HG02973 (cell line): ENCODE data around the gene HNRNPDL.
"Not testable (repeated sequence)": the region's sequence is repeated elsewhere in the genome, so short reads cannot be mapped to it uniquely, and the experiment has no call there.

Source experiments
- ATAC-seq: cut with Tn5 transposase; IDR thresholded peaks from one replicate; pipeline ENCODE4 v1.9.1; 2021; ENCODE audit warnings: moderate library complexity; ENCODE audit not compliant: unreplicated experiment

Gene HNRNPDL

DNA sequence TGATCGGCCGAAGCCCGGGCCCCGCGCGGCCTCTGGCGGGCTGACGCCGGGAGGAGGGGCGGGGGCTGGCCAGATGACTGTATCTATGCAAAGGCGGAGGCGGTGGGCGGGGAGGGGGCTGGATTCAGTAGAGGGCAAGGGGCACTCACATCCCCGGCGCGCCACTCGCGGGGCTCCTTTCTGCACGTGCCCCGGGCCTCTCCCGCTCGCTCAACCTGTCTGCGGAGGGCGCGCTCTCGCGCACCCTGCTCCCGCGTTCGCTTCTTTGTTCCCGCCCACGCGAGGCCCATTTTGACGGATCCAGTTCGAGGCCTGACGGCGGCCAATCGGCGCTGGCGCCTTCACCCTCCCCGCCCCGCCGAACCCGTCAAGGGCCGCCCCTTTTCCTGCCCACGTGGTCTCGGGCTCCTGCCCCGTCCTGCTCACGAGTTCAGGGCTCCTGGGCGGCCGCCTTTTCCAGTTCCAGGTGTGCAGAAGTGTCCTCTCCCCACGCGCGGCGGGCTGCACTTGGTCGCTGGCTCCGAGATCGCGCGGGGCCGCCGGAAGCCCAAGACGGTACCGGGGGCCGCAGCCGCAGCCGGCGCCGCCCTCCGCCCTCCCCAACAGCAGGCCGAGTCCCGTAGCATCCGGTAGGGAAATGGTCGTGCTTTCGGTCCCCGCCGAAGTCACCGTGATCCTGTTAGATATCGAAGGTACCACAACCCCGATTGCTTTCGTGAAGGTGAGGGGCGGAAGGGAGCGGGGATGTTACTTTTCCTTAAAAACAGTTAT lies at the start of gene HNRNPDL, which contains the start of gene ENOPH1:
Gene HNRNPDL (minus strand): TSS at position 270 of the 771 bp plus-strand sequence. CDS start 772 bp downstream, outside the sequence.
Gene ENOPH1 (plus strand): TSS at position 398 of the 771 bp plus-strand sequence. CDS start 240 bp downstream, at position 638.
- ATAC-seq, result peak; percentile 66

DNA sequence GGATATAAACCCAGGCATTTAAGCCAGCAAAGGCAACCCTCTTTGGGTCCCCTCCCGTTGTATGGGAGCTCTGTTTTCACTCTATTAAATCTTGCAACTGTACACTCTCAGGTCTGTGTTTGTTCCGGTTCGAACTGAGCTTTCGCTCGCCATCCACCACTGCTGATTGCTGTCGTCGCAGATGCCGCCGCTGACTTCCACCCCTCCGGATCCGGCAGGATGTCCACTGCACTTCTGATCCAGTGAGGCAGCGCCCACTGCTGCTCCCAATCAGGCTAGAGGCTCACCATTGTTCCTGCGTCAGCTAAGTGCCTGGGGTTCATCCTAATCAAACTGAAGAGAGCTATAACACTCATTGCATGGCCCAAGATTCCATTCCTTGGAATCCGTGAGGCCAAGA lies 49.3 kb upstream of the HNRNPDL start:
- ATAC-seq, result no peak

DNA sequence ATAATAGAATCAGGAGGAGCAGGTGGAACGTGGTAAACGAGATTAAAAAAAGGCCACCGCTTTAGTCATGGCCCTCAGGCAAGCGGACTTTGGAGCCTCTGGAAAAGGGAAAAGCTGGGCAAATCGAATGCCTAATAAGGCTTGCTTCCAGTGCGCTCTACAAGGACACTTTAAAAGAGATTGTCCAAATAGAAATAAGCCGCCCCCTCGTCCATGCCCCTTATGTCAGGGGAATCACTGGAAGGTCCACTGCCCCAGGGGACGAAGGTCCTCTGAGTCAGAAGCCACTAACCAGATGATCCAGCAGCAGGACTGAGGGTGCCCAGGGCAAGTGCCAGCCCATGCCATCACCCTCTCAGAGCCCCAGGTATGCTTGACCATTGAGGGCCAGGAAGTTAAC lies 47.2 kb upstream of the HNRNPDL start:
- ATAC-seq, result not testable (repeated sequence)

DNA sequence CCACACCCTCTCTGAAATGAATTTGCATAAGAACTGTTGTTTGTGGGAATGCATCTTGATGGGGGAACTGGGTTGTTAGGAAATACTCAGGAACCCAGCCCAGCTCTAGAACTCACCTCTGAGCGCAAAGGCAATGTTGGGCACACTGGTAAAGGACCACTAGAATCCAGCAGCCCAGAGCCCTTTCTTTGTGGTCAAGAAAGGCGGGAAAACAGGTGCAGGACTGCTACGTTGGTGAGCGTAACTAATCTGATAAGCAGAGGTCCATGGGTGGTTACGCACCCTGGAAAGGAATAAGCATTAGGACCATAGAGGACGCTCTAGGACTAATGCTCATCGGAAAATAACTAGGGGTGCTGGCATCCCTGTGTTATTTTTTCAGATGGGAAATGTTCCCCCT lies 45.7 kb upstream of the HNRNPDL start:
- not testable (repeated sequence) for ATAC-seq

DNA sequence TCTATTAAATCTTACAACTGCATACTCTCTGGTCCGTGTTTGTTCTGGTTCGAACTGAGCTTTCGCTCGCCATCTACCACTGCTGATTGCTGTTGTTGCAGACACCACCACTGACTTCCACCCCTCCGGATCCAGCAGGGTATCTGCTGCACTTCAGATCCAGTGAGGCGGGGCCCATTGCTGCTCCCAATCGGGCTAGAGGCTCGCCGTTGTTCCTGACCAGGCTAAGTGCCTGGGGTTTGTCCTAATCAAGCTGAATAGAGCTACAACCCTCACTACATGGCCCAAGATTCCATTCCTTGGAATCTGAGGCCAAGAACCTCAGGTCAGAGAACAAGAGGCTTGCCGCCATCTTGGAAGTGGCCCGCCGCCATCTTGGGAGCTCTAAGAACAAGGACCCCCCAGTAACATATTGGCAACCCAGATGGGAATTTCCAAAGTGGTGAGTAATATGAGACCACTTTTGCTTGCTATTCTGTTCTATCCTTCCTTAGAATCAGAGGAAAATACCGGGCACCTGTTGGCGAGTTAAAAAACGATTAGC lies 43.4 kb upstream of the HNRNPDL start:
- no peak for ATAC-seq

DNA sequence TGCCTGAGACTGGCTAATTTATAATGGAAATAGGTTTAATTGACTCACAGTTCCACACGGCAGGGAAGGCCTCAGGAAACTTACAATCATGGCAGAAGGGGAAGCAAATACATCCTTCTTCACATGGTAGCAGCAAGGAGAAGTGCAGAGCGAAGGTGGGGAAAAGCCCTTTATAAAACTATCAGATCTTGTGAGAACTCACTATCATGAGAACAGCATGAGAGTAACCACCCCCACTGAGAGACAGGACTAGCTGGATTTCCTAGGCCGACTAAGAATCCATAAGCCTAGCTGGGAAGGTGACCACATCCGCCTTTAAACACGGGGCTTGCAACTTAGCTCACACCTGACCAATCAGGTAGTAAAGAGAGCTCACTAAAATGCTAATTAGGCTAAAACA lies 42.8 kb upstream of the HNRNPDL start:
- ATAC-seq, result not testable (repeated sequence)

DNA sequence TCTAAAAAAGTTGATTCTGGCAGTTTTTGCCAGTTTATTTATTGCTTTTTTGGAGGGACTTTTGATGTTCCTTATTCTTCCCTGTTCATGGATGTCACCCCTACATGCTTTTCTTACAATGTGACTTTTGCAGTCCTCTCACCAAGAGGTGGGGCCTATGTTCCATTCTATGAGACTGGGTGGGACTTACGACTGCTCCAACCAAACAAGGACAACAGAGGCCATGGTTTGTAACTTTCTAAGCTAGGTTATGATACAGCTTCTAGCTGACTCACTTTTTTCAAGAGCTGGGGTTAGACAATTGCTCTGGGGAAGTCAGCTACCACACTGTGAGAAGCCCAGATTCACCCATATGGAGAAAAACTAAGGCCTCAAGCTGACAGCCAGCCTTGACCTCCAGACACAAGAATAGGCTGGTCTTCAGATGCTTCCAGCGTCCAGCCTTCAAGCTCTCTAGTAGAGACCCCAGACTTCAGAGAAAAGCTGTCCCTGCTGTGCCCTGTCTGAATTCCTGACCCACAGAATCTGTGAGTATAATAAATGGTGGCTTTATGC lies 39.6 kb upstream of the HNRNPDL start:
- no peak for ATAC-seq

DNA sequence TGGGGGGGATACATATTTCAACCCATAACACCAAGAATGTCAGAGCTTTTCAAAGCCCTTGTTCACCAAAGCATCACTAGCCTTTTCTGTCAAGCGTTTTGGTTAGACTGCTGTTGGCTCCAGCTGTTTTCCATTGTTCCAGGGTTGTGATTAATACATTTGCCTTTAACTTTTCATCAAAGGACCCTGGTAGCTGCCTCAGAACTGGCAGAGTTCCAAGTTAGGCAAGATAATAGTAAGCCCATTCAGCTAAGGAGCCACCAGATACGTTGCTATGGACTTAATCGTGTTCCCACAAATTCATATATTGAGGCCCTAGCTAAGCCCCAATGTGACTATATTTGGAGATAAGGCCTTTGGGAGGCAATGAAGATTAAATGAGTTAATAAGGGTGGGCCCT lies 37.2 kb upstream of the HNRNPDL start:
- ATAC-seq, result no peak

DNA sequence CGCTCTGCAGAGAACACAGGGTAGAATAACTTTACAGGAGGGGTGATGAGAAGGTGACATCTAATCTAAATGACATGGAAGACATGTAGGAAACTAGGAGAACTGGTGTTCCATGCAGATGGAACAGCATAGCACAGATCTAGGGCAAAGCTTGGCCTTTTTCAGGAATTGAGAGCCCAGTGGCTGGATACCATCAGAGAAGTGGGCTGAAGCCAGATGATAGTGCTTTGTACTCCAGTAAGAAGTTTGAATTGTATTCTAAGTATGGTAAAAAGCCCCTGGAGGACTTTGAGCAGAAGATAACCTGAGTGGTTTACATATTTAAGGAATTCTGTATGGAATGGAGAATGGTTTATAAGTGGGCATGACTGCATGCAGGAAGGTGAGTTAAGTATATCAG lies 33.0 kb upstream of the HNRNPDL start:
- no peak for ATAC-seq

DNA sequence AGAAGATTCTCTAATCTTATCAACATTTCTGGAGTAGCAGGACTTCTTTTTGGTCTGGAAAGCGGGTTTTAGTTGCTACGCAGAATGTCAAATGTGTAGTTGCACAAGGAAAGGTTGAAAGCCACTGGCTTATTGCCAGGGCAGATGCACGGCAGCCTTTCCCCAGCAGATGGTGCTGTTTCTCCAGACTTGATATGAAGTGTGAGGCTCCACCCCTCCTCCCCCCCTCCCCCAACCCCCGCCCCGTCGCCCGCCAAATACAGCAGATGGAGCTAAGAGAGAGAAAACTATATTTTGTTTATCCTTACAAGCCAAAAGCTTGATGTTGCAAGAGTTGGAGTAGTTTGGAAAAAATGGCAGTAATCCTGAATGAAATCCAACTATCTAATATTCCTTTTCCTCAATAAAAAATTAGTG lies 32.2 kb upstream of the HNRNPDL start:
- ATAC-seq, result peak; percentile 79

DNA sequence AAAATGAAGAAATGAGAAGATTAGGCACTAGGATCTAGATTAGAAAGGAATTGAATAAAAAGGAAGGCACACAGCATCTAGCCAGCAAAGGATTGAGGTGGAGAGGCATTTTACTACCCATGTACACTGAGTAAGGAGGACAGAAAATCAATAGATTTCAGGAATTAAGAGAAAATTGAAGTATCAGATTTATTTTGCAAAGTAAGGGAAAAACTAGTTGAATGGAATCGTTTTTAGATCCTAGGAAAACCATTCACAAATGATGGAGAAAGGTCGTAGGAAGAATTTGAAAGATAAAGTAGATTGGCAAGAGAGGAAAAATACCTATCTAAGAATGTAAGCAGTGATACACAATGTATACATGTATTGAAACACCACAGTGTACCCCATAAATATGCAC lies 31.4 kb upstream of the HNRNPDL start:
- ATAC-seq, result no peak

DNA sequence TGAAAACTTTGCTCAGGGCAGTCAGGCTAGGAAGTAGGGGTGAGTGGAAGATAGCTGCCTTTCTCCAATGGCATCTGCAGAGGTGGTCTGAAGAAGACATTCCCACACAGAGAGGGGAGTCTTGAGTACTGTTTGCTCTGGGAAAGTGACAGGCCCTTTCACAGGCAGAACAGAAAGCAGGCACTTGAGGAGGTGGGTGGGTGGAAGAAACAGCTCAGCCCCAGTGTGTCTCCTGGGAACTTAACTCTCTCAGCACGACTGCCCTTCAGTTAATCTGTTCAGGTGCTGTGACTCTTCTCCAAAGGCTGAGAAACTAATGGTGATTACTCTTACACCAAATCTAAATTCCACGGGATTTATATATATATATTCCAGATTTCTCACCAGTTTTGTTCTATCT lies 28.5 kb upstream of the HNRNPDL start:
- ATAC-seq, result no peak

DNA sequence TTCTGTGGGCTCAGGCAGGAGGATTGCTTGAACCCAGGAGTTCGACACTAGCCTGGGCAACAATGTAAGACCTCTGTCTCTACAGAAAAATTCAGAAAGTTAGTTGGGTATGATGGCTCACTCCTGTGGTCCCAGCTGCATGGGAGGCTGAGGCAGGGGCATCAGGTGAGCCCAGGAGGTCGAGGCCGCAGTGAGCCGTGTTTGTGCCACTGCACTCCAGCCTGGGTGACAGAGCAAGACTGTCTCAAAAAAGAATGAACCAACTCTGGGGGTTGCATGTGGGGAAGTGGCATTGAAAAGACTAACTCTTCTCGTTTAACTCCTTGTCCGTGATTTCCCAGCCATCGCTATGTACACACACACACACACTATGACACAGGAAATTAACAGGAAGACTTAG lies 27.0 kb upstream of the HNRNPDL start:
- no peak for ATAC-seq

DNA sequence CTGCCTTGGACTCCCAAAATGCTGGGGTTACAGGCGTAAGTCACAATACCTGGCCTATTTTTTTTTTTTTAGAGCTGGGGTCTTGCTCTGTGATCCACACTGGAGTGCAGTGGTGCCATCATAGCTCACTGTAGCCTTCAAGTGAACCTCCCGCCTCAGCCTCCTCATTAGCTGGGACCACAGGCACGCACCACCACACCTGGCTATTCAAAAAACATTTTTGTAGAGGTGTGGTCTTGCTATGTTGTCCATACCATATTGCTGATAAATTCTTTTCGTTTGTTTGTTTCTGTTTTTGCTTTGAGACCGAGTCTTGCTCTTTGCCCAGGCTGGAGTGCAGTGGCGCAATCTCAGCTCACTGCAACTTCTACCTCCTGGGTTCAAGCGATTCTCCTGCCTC lies 21.8 kb upstream of the HNRNPDL start:
- ATAC-seq, result no peak

DNA sequence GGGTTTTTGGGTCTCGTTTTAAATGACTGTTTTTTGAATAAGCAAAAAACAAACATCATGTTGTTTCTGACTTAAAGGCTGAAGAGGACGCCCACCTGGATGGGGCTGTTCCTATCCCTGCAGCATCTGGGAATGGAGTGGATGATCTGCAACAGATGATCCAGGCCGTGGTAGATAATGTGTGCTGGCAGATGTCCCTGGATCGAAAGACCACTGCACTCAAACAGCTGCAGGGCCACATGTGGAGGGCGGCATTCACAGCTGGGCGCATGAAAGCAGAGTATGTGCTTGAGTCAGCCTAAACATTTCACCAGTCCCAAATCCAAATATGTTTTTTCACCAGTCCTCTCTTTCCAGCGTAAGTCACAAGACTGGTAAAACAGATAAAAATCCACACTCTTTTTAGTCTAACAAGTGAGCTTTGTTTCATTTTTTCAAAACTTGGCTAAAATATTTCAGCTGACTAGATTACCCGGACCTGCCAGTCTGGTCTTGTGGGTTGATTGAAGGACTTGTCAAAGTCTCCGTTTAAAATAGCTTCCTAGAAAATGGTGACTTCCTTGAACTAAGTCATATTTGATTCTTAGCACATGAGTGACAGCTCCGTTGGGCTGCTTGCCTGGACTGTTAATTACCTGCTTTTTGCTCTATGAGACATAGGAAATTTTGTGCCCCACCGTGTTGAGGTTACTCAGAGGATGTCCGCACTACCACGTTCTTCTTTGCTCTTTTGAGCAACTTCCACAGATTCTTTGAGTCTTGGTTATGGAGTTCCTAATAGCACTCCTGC lies 20.9 kb upstream of the HNRNPDL start:
- no peak for ATAC-seq

DNA sequence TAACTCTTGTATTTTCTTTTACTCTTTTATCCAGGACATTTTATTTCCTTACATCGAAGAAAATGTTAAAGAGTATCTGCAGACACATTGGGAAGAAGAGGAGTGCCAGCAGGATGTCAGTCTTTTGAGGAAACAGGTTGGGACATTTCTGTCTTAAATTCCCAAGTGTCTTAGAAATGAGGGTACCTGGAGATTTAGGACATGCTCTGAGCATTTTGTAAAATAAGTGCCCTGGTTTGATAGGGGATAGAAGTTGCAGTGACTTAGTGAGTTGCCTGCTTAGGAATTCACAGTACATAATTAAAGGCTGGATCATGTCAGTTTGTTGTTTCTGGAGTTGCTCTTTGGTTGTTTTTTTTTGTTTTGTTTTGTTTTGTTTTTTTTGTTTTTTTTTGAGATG lies 17.6 kb upstream of the HNRNPDL start:
- ATAC-seq, result no peak

DNA sequence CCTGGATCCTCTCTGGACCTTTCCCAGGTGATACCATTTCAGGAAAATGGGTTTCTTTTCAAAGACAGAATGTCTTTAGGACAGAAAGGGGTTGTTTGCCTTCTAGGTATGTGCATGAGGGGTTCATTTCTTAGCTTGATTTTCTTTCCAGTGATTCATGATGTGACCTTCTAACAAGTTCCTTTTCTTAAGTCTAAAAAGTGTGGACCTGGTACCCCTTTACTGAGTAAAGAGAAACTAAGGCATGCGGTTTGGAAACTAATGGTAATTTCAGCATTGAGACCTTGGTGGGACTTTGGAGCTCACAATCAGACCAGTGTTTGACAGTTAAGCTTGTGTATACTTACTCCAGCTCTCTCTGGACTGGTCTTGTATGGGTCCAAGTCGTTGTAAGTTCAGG lies 8.8 kb upstream of the HNRNPDL start:
- ATAC-seq, result no peak

DNA sequence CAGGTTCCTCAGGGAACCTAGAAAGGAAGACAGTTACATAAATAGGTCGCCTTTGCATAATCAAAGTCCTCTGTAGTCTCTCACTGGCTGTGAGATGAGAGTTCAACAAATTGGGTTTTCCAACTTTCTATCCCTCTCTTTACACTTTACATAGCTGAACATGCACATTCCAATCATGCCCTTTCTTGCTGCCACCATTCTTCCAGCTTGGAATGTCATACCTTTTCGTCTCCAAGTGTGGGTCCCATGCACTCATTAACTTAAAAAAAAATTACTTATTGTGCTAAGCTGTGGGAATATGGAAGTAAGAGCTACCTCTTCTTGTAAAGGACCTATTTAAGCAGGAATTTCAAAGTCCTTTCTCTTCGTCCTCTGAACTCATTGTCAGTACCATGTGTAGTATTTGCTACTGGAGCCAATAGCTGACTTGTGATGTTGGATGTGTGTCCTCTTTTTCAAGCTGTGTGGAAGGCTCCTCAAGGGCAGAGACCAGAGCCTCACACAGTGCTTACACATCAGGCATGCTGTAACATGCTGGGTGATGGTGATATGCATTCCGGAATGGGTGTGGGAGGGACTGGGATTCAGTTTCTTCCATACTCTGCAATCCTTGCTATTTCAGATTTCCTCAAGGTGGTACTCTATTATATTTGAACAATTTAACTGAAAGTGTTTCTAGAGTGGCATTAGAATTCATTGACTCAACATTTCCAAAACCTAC lies 7.2 kb upstream of the HNRNPDL start:
- no peak for ATAC-seq

DNA sequence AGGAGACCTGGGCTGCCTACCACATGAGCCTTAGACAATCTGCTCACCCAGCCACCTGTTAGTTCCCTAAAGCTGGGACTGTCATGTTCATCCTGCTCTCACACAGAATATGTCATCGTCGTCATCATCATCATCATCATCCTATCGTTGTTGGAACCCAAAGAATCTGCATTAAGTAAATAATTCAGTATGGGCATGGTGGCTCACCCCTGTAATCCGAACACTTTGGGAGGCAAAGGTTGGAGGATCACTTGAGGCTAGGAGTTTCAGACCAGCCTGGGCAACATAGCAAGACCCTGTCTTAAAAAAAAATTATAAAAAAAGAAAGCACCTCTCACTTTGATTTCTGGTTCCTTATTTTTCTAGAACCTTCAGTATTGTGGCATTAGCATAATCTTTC lies 6.5 kb upstream of the HNRNPDL start:
- ATAC-seq, result no peak

DNA sequence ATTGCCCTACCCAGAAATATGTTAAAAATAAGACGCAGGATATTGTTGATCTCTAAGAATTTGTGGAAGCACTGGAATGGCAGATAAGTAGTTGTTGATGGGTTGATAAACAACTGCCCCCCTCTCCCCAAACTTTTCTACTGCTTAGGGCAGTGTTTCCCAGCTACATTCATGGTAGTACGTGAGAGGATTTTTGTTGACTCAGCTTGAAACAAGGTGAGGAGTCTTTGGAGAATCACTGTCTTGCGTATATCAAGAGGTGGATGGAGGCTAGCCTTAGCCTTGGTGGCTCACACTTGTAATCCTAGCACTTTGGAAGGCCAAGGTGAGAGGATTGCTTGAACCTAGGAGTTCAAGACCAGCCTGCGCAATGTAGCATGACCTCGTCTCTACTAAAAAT lies 5.9 kb upstream of the HNRNPDL start:
- no peak for ATAC-seq

DNA sequence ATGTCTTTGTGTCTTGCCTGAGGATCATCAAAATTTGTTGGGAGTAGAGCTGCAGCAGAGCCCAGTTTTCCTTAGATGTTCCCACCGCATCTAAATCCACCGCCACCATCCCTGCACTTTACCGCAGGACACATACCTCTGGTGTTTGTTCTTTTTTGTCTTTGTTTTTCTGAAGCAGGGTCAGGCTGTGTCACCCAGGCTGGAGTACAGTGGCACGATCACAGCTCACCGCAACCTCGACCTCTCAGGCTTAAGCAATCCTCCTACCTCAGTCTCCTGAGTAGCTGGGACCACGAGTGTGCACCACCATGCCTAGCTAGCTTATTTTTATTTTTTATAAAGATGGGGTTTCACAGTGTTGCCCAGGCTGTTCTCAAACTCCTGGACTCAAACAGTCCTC lies 4.7 kb upstream of the HNRNPDL start:
- ATAC-seq, result no peak
